Measurements from ENCODE around the gene HDAC11.

Gene HDAC11

DNA sequence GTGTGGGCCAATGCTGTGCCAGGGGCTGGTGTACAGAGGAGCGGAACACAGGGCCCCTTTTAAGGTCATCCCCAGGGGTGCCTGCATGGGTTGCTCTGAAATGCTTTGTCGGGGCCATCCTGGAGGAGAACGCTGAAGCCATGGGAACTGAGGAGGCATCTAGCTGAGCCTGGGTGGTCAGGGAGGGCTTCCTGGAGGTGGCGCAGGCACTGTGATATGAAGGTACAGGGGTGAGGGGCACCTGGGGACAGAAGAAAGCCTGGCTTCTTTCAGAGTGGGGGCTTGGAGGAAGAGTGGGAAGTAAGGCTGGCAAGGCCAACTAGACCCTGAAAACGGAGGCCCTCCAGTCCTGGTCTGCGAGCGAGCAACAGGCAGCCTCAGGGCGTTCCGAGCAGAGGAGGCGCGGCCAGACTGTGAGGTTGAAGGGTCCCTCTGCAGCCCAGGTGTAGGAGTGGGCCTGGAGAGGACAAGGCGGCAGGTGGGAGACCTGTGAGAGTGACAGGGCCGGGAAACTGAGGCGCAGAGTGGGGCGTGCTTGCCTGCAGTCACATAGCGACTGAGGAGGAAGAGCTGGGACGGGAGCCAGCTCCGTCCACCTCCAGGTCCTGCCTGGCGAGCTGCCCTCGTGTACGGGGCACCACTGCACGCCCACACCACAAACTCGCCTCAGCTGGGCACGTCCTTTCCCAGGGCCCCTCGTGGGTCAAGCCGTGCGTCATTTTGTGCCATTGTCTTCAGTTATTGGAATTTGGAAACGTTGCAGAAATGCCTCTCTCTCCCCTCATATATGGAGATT lies 72.9 kb downstream of the HDAC11 start:
- DNase-seq (no peak), ATAC-seq (no peak)
- H3K27ac Mint-ChIP-seq = no peak overlapping the region

DNA sequence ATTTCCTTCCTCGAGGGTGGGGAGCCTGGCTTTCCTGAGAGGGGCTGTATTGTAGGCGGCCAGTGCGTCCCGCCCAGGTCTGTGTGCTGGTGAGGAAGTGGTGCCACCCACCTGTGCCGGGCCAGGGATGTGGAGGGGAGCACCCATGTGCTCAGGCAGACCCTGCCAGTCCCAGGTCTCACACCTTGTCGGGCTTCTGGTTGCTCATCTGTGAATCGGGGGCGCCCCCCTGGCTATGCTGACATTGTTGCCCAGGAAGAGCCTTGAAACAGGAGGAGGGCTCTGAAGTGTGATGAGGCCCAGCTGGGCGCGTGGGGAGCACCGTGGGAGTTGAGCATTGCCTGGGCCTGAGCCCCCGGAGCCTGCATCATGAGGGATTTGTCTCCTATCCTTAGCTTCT lies 73.6 kb downstream of the HDAC11 start:
- H3K9me3 Mint-ChIP-seq = no peaks in the 10 kb centered on the region
- peaks cover 9% of the 10 kb centered on the region for H3K27me3 Mint-ChIP-seq
- H3K27ac Mint-ChIP-seq = no peak overlapping the region
- no peak for ATAC-seq
- DNase-seq = no peak
- H3K36me3 Mint-ChIP-seq (ENCODE audit: low read depth) = no peaks in the 10 kb centered on the region
- H3K4me3 Mint-ChIP-seq = no peak overlapping the region
- peaks cover 39% of the 10 kb centered on the region for H3K4me1 Mint-ChIP-seq

More for the DNA sequence above, 72.9 kb downstream of the HDAC11 start:
- Mint-ChIP-seq H3K36me3 (ENCODE audit: low read depth) (no peaks in the 10 kb centered on the region), H3K27me3 (peaks cover 14% of the 10 kb centered on the region), H3K4me3 (no peak overlapping the region), H3K9me3 (no peaks in the 10 kb centered on the region), H3K4me1 (peaks cover 43% of the 10 kb centered on the region)

DNA sequence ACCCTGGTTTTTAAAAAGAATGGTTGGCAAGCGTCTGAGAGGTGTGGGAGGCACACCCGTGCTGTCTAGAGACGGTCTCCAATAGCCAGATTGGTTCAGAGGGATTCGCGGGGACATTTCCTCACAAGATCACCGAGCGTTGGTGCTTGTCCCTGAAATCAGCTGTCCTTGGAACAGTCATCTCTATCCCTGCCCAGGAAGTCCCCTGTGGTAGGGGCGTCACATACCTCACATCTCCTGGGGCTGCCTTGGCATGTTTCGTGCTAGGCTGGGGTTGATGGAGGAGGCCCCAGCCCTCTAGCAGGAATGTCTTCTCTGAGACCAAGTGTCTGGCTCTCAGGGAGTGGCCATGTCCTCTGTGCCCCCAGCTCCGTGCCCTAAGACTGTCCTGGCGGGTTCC lies 75.6 kb downstream of the HDAC11 start:
- Mint-ChIP-seq H3K4me1 (peaks cover 36% of the 10 kb centered on the region), H3K36me3 (ENCODE audit: low read depth) (no peaks in the 10 kb centered on the region), H3K27ac (no peak overlapping the region), H3K9me3 (no peaks in the 10 kb centered on the region), H3K27me3 (peaks cover 9% of the 10 kb centered on the region), H3K4me3 (no peak overlapping the region)
- ATAC-seq = no peak
- DNase-seq = no peak
